ENCODE measurements around the gene KCNT1.

Gene KCNT1

DNA sequence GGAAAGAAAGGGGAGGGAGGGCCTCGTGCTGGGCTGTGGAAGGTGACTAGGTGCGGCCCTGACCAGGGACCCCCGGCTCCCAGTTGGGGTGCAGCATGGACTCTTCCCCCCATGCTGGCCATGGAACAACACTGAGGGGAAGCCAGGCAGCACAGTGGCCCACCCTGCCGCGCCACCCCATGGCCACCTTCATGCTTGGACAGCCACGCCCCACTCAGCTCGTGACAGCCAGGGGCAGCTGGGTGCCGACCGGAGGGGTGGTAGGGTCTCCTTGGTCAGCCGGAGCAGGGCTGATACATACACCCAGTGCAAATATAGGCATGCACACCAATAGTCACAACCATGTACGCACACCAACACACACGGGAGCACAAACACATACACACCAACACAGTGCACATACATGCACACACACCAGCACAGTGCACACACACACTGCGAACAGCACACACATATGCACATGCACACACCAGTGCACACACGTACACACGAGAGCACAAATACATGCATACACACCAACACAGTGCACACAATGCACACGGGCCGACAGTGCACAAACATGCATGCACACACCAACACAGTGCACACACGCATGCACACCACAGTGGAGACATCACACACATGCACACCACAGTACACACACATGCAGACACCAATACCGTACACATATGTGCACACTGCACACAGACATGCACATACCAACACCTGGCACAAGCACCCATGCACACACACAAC lies 11.0 kb upstream of the KCNT1 start:
- H3K79me2 ChIP-seq (ENCODE audit: control insufficient read depth, insufficient read depth, low read length, unreplicated experiment): no peaks in the 10 kb centered on the region
- no peak overlapping the region for H2AFZ ChIP-seq (ENCODE audit: low read length, unreplicated experiment)
- no peak overlapping the region for H3K27ac ChIP-seq (ENCODE audit: low read depth, low read length)
- H3K4me3 ChIP-seq (ENCODE audit: low read depth, low read length): no peak overlapping the region
- H3K27me3 ChIP-seq (ENCODE audit: insufficient read depth, low read length): no peaks in the 10 kb centered on the region; the same call in 1 of the 2 replicates
- H3K4me1 ChIP-seq (ENCODE audit: control insufficient read depth, insufficient read depth, low read length, unreplicated experiment): peaks cover 7% of the 10 kb centered on the region
- H3K36me3 ChIP-seq (ENCODE audit: insufficient read depth, low read length): no peaks in the 10 kb centered on the region

DNA sequence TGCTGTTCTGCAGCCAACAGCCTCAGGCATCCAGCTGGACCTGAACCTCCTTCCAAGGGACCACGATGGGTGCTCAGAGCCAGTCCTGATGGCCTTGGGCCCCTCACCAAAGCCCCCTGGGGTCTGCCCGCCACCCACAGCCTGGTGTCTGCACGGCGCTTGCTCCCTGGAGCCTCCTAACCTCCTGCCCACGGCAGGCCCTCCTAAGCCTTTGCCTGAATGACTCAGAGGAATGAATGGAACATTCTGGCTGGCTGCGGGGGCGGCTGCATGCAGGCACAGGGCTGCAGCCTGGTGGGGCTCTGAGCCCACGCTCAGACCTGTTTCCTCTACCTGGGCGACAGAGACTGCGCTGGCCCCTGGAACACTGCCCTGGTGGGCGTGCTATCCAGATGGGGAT lies 9.6 kb upstream of the KCNT1 start:
- H2AFZ ChIP-seq (ENCODE audit: low read length, unreplicated experiment): no peak overlapping the region
- no peaks in the 10 kb centered on the region for H3K36me3 ChIP-seq (ENCODE audit: insufficient read depth, low read length)
- no peak overlapping the region for H3K4me3 ChIP-seq (ENCODE audit: low read depth, low read length)
- no peaks in the 10 kb centered on the region; the same call in 1 of the 2 replicates for H3K27me3 ChIP-seq (ENCODE audit: insufficient read depth, low read length)
- H3K79me2 ChIP-seq (ENCODE audit: control insufficient read depth, insufficient read depth, low read length, unreplicated experiment): no peaks in the 10 kb centered on the region
- no peak overlapping the region for H3K27ac ChIP-seq (ENCODE audit: low read depth, low read length)
- H3K4me1 ChIP-seq (ENCODE audit: control insufficient read depth, insufficient read depth, low read length, unreplicated experiment): peaks cover 7% of the 10 kb centered on the region

DNA sequence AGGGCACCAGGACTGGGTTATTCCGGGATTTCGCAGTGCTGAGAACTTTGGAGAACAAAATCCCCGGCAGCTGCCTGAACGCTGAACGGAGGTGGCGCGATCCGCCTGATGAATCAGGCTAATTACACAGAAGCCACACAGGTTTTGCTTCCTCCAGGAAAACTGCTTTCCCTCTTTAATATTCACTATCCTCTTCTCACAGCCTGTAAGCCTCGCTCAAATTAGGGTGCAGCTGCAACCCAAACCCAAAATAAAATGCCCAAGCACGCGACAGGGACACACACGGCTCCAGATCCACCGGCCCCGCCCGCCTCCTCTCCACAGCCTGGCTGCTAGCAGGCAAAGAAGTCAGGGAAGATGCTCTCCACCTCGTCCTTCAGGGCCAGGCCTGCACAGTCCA lies 8.7 kb upstream of the KCNT1 start:
- Histone ChIP-seq H3K4me3 (ENCODE audit: low read depth, low read length) (no peak overlapping the region), H3K27ac (ENCODE audit: low read depth, low read length) (no peak overlapping the region), H3K36me3 (ENCODE audit: insufficient read depth, low read length) (no peaks in the 10 kb centered on the region), H3K79me2 (ENCODE audit: control insufficient read depth, insufficient read depth, low read length, unreplicated experiment) (no peaks in the 10 kb centered on the region), H3K4me1 (ENCODE audit: control insufficient read depth, insufficient read depth, low read length, unreplicated experiment) (peaks cover 7% of the 10 kb centered on the region), H2AFZ (ENCODE audit: low read length, unreplicated experiment) (no peak overlapping the region), H3K27me3 (ENCODE audit: insufficient read depth, low read length) (no peaks in the 10 kb centered on the region; the same call in 1 of the 2 replicates)

DNA sequence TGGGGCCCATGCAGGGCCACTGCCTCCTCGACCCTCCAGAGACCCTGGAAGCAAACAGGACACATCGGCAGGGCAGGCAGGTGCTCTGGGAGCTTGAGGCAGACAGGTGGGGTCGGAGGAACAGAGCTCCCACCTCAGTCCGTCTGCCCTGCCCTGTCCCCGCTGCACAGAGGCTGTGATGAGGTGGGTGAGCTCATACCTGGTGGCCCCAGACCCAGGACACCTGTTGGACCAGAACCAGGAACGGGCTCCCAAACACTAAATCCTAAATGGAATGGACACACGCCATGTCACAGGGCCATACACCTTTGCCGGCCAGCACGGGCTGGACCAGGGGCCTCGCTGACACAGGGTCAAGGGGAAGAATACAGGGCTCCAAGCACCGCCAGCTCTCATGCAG lies 8.2 kb upstream of the KCNT1 start:
- Histone ChIP-seq H3K4me1 (ENCODE audit: control insufficient read depth, insufficient read depth, low read length, unreplicated experiment) (peaks cover 7% of the 10 kb centered on the region), H3K4me3 (ENCODE audit: low read depth, low read length) (no peak overlapping the region), H3K27ac (ENCODE audit: low read depth, low read length) (no peak overlapping the region), H2AFZ (ENCODE audit: low read length, unreplicated experiment) (no peak overlapping the region), H3K79me2 (ENCODE audit: control insufficient read depth, insufficient read depth, low read length, unreplicated experiment) (no peaks in the 10 kb centered on the region), H3K27me3 (ENCODE audit: insufficient read depth, low read length) (no peaks in the 10 kb centered on the region; the same call in 1 of the 2 replicates), H3K36me3 (ENCODE audit: insufficient read depth, low read length) (no peaks in the 10 kb centered on the region)

DNA sequence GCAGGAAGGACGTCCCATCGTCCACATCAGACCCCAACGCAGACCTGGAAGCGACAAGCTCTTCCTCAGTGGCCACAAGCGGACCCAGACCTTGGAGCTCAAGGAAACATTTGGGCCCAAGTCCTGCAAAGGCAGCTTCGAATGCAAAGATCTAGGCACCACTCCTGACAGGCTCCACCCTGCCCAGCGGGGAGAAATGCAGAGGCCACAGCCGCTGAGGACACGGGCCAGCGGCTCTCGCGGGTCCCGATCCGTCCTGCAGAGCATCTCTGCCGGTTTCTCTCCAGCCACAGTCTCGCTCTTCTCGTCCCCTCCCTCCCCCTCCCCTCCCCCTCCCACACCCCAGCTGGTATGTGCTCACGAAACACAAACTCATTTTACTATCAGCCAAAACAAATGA lies 7.6 kb upstream of the KCNT1 start:
- Histone ChIP-seq H3K27me3 (ENCODE audit: insufficient read depth, low read length) (no peaks in the 10 kb centered on the region; the same call in 1 of the 2 replicates), H3K36me3 (ENCODE audit: insufficient read depth, low read length) (no peaks in the 10 kb centered on the region), H2AFZ (ENCODE audit: low read length, unreplicated experiment) (no peak overlapping the region), H3K4me1 (ENCODE audit: control insufficient read depth, insufficient read depth, low read length, unreplicated experiment) (peaks cover 7% of the 10 kb centered on the region), H3K79me2 (ENCODE audit: control insufficient read depth, insufficient read depth, low read length, unreplicated experiment) (no peaks in the 10 kb centered on the region), H3K27ac (ENCODE audit: low read depth, low read length) (no peak overlapping the region), H3K4me3 (ENCODE audit: low read depth, low read length) (no peak overlapping the region)

DNA sequence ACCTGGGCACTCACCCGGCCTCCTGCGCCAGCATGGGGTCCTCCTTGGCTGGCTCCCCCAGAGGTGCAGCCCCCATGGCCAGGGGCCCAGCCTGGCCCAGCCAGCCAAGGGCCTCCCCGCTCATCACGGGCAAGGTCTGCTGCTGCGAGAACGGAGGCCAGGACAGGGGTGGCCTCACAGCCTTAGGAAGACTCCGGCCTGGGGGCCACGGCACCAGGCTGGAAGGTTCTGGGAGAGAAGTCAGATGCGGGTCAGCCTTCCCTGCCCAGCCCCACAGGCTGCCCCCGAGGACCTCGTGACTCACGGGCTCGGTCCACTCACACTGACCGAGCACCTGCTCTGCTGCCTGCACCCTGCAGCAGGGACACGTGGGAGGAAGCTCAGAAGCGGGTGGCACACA lies 6.9 kb upstream of the KCNT1 start:
- Histone ChIP-seq H2AFZ (ENCODE audit: low read length, unreplicated experiment) (no peak overlapping the region), H3K4me1 (ENCODE audit: control insufficient read depth, insufficient read depth, low read length, unreplicated experiment) (peaks cover 7% of the 10 kb centered on the region), H3K36me3 (ENCODE audit: insufficient read depth, low read length) (no peaks in the 10 kb centered on the region), H3K27ac (ENCODE audit: low read depth, low read length) (no peak overlapping the region), H3K4me3 (ENCODE audit: low read depth, low read length) (no peak overlapping the region), H3K79me2 (ENCODE audit: control insufficient read depth, insufficient read depth, low read length, unreplicated experiment) (no peaks in the 10 kb centered on the region), H3K27me3 (ENCODE audit: insufficient read depth, low read length) (no peaks in the 10 kb centered on the region; the same call in 1 of the 2 replicates)

DNA sequence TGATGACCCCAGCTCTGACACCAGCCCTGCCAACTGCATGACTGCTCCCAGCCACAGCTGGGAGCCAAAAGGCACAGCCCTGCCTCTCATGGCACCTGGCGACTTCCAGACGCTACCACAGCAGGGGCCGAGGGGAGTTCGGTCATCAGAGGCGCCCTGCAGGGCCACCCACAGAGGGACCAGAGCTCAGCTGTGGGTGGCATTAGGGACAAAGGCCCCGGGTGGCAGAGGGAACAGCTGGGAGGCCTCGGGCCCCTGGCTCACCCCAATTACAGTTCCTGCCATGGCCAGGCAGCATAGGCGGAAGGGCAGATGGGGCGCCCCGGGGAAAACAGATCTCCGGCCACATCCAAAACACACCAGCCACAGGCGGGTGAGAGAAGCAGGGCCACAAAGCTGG lies 6.3 kb upstream of the KCNT1 start:
- no peaks in the 10 kb centered on the region for H3K79me2 ChIP-seq (ENCODE audit: control insufficient read depth, insufficient read depth, low read length, unreplicated experiment)
- H3K4me3 ChIP-seq (ENCODE audit: low read depth, low read length): no peak overlapping the region
- H3K4me1 ChIP-seq (ENCODE audit: control insufficient read depth, insufficient read depth, low read length, unreplicated experiment): peaks cover 7% of the 10 kb centered on the region
- H3K36me3 ChIP-seq (ENCODE audit: insufficient read depth, low read length): no peaks in the 10 kb centered on the region
- no peak overlapping the region for H2AFZ ChIP-seq (ENCODE audit: low read length, unreplicated experiment)
- no peaks in the 10 kb centered on the region; the same call in 1 of the 2 replicates for H3K27me3 ChIP-seq (ENCODE audit: insufficient read depth, low read length)
- H3K27ac ChIP-seq (ENCODE audit: low read depth, low read length): no peak overlapping the region

DNA sequence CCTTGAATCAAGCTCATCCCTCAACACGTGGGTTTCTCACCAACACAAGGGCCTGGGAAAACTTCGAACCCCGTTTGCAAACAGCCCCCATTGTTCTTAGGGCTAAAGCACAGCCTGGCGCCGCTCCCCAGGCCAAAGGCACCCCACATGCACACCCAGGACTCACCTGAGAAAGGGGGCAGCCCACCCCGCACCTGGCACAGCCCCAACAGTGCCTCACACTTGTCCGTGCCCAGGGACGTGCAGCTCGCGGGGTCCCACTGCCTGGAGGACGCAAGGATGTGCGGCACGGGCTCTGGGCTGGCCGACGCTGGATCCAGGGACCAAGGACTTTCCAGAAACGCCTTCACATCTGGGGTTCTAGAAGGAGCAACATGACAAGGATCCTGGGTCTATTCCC lies 5.5 kb upstream of the KCNT1 start:
- no peaks in the 10 kb centered on the region for H3K36me3 ChIP-seq (ENCODE audit: insufficient read depth, low read length)
- no peak overlapping the region for H2AFZ ChIP-seq (ENCODE audit: low read length, unreplicated experiment)
- H3K79me2 ChIP-seq (ENCODE audit: control insufficient read depth, insufficient read depth, low read length, unreplicated experiment): no peaks in the 10 kb centered on the region
- H3K27me3 ChIP-seq (ENCODE audit: insufficient read depth, low read length): no peaks in the 10 kb centered on the region; the same call in 1 of the 2 replicates
- no peak overlapping the region for H3K27ac ChIP-seq (ENCODE audit: low read depth, low read length)
- peaks cover 7% of the 10 kb centered on the region for H3K4me1 ChIP-seq (ENCODE audit: control insufficient read depth, insufficient read depth, low read length, unreplicated experiment)
- H3K4me3 ChIP-seq (ENCODE audit: low read depth, low read length): no peak overlapping the region

DNA sequence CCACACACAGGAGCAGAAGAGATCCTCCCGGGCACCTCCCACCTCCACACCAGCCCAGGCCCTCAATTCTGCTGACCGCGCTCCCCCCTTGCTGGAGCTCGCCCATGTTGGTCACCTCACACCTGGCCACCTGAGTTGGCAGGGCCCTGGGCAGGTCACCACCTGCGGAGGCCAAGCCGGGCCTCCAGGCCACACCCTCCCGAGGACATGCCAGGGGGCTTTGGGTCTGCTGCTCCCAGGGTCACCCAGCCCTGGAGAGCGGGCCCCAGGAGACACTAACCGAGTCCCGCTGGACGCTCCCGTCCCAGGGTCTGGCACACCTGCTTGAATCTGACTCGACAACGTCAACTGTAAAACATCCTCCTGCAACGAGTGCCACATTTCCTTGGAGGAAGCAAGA lies 4.8 kb upstream of the KCNT1 start:
- no peaks in the 10 kb centered on the region for H3K36me3 ChIP-seq (ENCODE audit: insufficient read depth, low read length)
- H3K4me1 ChIP-seq (ENCODE audit: control insufficient read depth, insufficient read depth, low read length, unreplicated experiment): peaks cover 7% of the 10 kb centered on the region
- no peak overlapping the region for H2AFZ ChIP-seq (ENCODE audit: low read length, unreplicated experiment)
- no peak overlapping the region for H3K4me3 ChIP-seq (ENCODE audit: low read depth, low read length)
- no peaks in the 10 kb centered on the region for H3K79me2 ChIP-seq (ENCODE audit: control insufficient read depth, insufficient read depth, low read length, unreplicated experiment)
- no peak overlapping the region for H3K27ac ChIP-seq (ENCODE audit: low read depth, low read length)
- peaks cover 2% of the 10 kb centered on the region for H3K27me3 ChIP-seq (ENCODE audit: insufficient read depth, low read length)

DNA sequence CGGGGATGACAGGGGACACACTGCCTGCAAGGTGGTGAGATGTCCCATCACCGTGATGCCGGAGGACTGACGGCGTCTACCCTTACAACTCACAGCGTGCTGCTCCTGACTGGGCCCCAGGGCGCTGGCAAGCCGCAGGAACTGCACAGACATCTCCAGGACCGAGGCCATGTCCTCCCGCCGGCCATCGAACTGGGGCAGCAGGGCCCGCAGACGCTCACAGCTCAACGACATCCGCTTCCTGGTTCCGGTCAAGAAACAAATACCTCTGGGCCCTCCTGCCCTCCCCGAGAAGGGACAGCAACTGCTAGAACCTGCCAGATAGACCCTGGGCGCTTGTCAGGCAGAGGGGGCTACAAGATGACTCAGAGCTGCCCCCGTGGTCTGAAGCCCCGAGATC lies 3.7 kb upstream of the KCNT1 start:
- H3K4me3 ChIP-seq (ENCODE audit: low read depth, low read length): no peak overlapping the region
- H3K27me3 ChIP-seq (ENCODE audit: insufficient read depth, low read length): peaks cover 12% of the 10 kb centered on the region
- no peak overlapping the region for H3K27ac ChIP-seq (ENCODE audit: low read depth, low read length)
- H3K4me1 ChIP-seq (ENCODE audit: control insufficient read depth, insufficient read depth, low read length, unreplicated experiment): no peaks in the 10 kb centered on the region
- no peaks in the 10 kb centered on the region for H3K79me2 ChIP-seq (ENCODE audit: control insufficient read depth, insufficient read depth, low read length, unreplicated experiment)
- H2AFZ ChIP-seq (ENCODE audit: low read length, unreplicated experiment): no peak overlapping the region
- H3K36me3 ChIP-seq (ENCODE audit: insufficient read depth, low read length): no peaks in the 10 kb centered on the region

DNA sequence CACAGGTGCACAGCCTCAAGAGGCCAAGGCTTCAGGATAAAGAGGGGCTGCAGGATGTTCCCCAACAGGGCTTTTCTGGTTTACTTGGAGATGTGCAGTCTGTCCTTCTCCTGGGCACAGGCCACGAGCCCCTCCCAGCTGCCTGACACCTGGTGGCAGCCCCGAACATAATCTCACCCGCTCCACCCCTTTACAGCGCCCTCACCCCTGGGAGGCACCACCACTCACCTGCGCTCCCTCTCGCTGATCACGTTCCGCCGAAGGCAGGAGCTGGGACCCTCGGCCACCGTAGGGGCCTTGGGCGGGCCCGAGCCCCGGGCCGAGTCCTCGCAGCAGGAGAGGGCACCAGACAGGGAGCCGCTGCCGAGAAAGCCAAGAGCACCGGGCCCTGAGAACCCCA lies 3.2 kb upstream of the KCNT1 start:
- Histone ChIP-seq H3K27me3 (ENCODE audit: insufficient read depth, low read length) (peaks cover 17% of the 10 kb centered on the region), H3K27ac (ENCODE audit: low read depth, low read length) (no peak overlapping the region), H2AFZ (ENCODE audit: low read length, unreplicated experiment) (no peak overlapping the region)

More for the DNA sequence above, 3.2 kb upstream of the KCNT1 start:
- no peaks in the 10 kb centered on the region for H3K36me3 ChIP-seq (ENCODE audit: insufficient read depth, low read length)
- no peak overlapping the region for H3K4me3 ChIP-seq (ENCODE audit: low read depth, low read length)
- no peaks in the 10 kb centered on the region for H3K4me1 ChIP-seq (ENCODE audit: control insufficient read depth, insufficient read depth, low read length, unreplicated experiment)
- no peaks in the 10 kb centered on the region for H3K79me2 ChIP-seq (ENCODE audit: control insufficient read depth, insufficient read depth, low read length, unreplicated experiment)

Data from ACC112 (cell line).